Fibroblast of upper back skin (primary cell): ENCODE data around the gene DNAJC3.
"Not testable (repeated sequence)": the region's sequence is repeated elsewhere in the genome, so short reads cannot be mapped to it uniquely, and the experiment has no call there.

Source experiments
- DNase-seq: peaks from one replicate; pipeline ENCODE4 v3.0.0-alpha.2; 2013

Gene DNAJC3, protein sequence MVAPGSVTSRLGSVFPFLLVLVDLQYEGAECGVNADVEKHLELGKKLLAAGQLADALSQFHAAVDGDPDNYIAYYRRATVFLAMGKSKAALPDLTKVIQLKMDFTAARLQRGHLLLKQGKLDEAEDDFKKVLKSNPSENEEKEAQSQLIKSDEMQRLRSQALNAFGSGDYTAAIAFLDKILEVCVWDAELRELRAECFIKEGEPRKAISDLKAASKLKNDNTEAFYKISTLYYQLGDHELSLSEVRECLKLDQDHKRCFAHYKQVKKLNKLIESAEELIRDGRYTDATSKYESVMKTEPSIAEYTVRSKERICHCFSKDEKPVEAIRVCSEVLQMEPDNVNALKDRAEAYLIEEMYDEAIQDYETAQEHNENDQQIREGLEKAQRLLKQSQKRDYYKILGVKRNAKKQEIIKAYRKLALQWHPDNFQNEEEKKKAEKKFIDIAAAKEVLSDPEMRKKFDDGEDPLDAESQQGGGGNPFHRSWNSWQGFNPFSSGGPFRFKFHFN

DNA sequence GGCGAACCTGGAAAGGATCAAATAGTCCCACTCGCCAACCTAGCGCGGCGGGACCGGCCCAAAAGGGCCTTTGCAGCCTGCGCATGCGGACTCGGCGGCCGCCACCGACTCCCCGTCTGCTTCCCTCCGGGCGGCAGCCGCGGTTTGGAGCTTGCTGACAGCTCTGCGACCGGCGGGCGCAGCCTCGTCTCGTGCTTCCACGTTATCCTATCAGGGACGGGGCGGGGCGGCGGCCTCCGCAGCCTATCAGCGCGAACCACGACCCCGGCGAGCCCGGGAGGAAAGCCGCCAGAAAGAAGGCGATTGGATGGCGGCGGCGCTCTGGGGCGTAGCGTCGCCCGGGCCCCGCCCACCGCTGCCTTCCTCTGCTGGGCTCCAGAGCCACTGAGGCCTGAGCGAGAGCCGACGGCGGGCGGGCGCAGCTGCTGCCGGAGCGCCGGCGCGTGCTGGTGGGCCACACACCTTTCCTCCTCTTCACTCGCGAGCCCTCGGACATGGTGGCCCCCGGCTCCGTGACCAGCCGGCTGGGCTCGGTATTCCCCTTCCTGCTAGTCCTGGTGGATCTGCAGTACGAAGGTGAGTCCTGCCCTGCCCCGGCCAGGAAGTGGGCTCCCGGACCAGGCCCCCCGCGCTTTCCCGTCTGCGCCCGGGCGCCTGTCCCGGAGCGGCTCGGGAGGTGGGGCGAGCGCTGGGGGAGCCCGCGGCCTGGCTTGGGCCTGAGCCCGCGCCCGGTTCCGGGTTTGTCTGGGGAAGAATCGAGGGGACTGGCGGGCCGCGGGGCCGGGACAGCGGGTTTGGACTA is at the start of gene DNAJC3:
Gene DNAJC3, plus strand, starts transcription at position 378 of the 802 bp plus-strand sequence. Its CDS starts 117 bp downstream, at position 495.
- peak; percentile 97 for DNase-seq

DNA sequence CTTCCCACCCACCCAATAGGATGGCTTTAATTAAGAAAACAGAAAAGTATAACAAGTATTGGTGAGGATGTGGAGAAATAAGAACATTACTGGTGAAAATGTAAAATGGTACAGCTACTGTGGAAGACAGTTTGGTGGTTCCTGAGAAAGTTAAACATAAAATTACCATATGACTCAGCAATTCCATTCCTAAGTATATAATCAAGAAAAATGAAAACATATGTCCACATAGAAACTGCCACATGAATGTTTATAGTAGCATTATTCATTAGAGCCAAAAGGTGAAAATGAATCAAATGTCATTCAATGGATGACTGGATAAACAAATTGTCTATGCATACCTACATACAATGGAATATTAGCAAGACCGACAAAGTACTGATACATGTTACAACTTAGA is 49.3 kb upstream of the DNAJC3 start:
- DNase-seq: peak; percentile 67

DNA sequence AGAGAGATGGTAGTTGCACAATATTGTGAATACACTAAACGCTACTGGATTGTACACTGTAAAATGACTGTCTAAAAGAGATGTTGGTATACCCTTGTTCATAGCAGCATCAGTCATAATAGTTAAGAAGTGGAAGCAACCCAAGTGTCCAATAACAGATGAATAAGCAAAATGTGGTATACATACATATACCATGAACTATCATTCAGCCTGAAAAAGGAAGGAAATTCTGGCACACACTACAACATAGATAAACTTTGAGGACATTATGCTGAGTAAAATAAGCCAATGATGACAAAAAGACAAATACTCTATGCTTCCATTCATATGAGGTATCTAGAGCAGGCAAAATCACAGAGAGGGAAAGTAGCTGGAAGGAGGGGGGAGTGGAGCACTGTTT is 48.5 kb upstream of the DNAJC3 start:
- no peak for DNase-seq

DNA sequence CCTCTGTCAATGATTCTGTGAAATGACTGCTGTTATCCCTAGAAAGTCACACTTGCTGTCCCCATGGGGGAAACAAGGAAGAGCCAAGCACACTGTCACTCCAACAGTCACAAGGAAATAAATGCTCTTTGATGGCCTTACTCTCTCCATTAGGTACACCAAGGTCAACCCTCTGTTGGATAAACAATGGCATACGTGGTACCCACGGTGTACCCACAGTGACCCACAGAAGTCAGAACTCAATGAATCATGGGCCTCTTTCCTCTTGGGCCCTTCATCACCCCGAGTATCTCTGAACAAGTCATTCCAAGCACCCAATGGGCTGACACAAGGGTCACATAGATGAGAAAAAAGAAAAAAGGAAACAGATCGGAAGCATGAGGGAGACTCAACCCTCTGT is 47.9 kb upstream of the DNAJC3 start:
- DNase-seq: no peak

DNA sequence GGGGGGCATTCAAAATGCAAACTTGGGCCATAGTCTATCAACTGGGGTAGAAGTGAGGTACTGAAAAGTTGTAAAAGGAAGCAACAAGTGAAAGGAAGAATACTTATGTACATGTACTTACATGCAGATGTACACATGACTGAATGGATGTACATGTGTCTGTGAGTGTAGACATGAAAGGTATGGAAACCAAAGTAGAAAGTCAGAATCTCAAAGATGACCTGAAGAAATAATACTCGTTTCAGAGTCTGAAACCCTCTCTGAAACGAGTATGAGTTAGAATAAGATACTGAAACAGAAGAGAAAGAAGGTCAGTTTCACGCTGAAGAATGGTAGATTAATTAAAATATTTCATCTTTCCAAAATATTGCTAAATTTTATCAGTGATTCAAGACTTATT is 46.3 kb upstream of the DNAJC3 start:
- DNase-seq: no peak

DNA sequence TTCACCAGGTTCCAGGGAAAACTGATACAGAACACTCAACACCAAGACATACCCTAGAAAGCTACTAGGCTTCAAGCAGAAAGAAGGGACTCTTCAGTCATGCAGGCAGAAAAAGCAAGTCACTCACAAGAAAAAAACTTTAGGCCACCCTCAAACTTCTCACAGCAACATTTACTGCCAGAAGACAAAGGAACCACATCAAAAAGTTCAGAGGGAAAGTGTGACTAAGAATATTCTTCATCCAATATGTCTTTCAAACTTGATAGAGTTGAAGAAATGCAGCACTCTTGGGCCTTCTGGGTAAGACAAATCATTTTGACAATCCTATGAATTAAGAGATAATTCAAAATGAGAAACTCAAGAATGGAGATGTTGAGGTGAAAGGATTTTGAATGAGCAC is 40.1 kb upstream of the DNAJC3 start:
- DNase-seq: no peak

DNA sequence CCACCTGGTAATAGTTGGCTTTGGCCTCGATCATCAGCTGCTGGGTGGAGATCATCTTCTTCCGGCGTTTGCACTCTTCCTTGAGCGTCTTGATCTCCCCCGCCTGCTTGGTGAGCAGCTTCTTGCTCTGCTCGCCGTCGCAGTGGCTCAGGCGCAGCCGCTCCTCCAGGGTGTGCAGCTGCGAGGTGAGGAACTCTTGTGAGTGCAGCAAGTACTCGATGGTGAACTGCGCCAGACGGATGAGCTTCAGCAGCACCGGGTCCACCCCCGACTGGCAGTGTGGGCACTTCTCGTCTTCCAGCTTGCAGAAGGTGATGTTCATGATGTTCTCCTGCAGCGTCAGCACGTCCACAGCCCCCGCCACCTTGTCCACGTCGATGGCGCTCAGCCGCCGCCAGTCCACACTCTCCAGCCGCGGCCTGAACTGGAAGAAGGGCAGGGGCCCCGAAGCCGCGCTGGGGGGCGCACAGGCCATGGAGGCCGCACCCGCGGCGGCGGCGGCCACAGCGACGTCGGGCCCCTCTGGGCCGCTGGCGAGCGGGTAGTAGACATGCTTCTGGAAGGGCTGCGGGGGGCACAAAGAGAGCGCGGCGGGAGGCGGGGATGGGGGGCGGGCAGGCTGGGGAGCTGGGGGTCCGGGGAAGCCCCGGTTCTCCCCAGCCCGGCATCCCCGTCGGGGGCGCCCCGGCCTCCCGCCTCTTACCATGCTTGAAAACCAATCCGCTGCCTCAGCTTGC is 35.5 kb upstream of the DNAJC3 start:
- DNase-seq: no peak

DNA sequence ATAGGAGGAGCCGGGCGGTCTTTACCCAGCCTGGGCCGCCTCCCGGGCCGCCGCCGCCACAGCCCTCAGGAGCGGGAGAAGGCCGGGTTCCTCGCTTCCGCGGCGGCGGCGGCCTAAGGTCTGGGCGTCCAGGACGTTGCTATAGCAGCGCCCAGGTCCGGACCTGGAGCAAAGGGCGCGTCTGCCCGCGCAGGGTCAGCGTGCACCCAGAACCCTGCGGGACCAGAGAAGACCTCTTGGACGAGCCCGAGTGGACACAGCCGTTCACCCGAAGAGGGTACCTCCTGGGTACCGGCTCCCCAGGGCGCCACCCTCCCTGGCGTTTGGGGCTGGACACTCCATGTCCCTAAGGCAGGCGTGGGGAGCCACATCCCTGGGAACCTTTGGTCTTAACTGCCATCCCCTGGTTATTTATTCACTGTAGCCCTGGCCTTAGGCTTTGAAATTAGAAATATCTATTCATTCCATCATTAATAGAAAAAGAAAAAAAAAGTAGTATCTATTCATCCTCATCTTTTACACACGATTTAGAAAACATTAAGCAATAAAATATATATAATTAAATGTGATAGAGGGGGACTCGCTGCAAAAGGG is 34.8 kb upstream of the DNAJC3 start:
- peak; percentile 50 for DNase-seq

DNA sequence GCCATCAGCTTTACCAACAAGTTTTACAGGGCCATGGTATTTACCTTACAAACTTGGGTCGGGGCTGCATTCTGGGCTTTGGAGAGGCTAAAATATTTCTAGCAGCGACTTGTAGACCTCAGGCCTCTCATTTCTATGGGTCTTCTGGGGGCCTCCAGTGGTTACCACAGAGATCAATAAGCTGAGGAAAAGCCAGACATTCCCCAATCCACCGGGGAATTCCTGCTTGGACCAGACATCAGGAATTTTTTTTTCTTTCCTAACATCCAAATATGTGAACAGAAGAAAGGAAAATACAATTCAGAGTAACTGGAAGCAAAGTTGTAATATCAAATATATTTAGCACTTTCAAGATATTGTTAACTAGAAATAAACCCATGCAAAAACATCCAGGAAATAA is 33.9 kb upstream of the DNAJC3 start:
- DNase-seq: peak; percentile 55

DNA sequence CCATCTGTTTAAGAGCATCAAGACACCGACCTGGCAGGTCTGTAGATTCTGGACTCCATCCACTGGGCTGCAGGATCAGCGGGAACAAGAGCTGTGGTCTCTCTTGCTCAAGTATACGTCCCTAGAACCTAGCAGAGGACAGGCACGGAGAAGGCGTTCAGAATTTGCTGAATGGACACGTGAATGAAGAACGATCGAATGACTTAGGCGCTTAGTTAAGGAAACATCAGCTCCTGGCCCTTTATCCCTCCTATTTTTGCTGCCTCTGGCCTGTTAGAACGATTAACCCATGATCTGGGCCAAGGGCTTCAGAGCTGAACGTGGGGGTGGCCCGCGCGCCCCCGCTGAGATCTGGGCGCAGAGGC is 33.4 kb upstream of the DNAJC3 start:
- DNase-seq: no peak

DNA sequence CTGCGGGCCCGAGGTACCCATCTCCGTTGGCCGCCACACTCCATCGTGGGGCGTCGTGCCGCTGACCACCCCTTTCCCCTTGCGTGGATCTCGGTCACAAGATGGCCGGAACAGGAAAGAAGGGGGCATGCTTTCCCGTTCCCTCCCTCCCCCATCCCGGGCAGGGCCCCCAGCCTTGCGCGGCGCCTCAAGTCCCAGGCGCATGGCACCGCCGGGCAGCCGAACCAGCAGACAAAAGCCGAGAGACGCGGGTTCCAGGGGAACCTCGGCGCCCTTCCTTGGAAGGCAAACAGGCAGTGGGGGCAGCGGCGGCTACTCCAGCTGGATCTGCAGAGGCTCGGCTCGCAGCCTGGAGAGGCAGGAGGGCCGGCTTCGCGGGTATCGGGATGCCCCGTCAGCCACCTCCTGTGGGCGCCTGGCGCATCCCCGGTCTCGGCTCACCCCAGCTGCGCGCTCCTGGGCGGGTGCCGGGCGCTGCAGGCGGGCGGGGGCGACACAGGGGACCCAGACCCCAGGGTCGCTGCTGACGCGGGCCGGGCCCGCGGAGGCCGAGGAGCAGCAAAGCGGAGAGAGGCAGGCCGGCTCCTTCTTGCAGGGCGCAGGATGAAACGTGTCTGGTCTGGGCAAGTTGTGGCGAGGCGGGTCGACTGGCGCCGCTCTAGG is 32.9 kb upstream of the DNAJC3 start:
- no peak for DNase-seq

DNA sequence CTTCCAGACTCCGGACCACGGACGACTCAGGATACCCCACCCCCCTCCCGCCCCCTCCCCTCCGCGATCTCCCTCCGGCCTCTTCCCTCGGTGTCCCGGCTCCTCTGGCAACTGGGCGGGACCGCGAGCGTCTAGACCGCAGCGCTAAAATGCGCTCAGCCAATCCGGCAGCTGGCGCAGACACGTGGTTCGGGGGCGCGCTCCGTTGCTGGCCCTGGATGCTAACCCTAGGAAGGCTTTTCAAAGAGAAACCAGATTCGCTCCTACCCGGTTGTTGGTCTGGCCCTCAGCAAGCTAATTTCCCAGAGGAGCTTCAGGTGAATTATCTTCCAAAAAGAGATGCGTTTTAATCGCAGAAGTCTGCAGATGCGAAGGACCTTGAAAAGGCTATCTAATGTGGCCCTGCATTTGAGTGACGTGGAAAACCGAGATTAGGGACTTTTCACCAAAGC is 32.3 kb upstream of the DNAJC3 start, which contains the start of gene DZIP1:
Gene DZIP1, minus strand, starts transcription at position 106 of the 452 bp plus-strand sequence. CDS start 2,677 bp downstream, outside the sequence.
- DNase-seq: peak; percentile 86

DNA sequence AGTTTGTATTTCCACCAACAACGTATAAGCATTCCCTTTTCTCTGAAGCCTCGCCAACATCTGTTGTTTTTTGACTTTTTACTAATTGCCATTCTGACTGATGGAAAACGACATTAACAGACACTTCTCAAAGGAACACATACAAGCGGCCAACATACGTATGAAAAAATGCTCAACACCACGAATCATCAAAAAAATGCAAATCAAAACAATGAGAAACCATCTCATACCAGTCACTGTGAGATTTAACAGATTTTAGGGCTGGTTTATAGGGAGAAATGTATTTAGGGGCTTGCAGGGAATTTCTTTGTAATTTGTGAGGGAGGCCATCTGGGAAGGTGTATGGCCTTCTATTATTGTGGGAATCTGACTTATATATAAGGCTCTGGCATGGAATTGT is 29.6 kb upstream of the DNAJC3 start:
- DNase-seq: no peak

DNA sequence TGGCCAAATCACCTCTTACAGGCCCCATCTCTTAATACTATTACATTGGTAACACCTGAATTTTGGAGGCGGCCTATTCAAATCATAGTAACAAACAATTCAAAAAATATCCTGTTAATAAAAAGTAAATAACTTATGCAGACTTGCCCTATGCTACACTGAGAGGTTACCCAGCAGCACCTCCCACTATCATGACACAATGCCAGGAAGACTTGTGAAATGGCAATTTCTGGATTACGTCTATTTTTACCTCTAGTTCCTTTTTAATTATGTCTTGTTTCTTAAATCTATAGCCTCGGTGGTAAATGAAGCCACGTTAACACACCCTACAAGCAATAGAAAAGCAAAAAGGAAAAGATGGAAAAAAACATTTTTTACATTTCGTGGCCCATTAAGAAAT is 26.2 kb upstream of the DNAJC3 start:
- DNase-seq: no peak

DNA sequence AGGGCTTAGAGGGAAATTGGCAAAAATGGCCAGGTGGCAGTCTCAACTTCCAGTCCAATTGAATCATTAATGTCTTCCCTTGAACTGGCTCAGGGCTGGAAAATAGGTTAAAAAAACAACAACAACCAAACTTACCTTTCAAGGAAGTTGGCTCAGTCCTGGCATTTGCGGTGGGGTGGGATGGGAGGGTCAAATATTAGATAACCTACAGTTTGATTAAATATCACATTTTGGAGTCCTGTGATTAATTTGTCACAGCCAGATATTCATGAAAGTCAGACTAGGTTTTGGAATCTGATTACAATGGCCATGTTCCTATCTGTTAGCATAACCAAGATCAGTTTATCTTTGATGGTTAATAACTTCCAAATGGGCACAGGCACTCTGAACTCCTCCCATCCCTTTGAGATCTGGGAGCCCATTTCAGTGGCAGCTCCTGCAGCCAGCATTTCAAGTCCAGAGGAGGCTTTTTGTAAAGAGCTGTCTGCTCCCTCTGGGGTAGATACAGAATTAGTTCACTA is 24.6 kb upstream of the DNAJC3 start:
- DNase-seq: no peak

DNA sequence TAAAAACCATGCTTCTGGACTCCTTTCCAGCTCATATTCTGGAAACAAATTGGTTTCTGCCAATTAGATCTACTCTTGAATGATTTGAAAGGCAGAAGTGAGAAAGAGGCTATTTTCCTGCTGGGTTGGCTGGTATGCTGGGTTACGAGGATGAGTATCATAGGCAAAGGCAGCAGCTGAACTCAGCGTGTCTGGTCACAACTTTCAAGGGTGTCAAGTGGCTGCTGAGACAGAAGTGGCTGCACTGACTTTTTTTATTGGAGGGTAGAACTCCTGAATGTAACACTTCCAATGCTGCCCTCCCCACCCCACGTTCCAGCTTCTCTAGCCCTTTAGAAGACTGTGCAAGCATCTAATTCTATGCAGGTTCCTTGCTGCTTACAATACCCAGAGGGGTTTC is 24.1 kb upstream of the DNAJC3 start:
- DNase-seq: no peak

DNA sequence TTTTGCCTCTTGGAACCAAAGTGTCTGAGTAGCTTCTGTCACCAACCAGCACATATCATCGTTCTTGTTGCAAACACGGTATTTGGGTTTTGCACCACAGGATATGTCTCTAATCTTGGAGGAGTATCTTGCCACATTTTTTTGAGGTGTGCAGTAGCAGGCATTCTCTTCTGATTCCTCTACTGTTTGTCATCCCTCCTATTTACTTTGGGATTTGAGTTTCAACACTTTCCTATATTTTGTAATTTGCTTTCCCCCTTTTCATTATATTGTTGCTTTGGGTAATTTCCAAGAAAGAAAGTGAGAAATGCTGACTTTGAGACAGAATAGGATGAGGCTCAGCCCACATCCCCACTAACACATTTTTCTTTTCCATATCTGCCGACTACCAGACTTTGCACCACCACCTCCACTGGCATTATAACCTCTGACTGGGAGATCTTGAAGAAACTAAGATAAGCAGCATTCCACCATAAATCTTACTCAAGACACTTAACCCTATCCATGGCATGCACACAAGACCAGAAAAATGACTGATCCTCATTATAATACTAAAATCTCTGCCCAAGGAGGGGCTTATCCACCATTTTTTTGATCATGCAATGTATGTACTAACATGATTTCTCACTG is 20.4 kb upstream of the DNAJC3 start:
- no peak for DNase-seq

DNA sequence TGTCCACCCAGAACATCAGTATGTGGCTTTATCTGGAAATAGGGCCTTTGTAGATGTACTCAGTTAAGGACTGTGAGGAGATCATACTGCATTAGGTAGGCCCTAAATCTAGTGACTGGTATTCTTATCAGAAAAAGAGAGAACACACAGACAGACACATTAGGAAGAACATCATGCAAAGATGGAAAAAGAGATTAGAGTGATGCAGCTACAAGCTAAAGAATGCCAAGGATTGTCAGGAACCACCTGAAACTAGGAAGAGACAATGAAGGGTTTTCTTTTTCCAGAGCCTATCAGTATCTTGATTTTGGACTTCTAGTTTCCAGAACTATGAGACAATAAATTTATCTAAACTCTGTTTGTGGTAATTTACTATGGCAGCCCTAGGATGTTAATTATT is 17.4 kb upstream of the DNAJC3 start:
- DNase-seq: no peak

DNA sequence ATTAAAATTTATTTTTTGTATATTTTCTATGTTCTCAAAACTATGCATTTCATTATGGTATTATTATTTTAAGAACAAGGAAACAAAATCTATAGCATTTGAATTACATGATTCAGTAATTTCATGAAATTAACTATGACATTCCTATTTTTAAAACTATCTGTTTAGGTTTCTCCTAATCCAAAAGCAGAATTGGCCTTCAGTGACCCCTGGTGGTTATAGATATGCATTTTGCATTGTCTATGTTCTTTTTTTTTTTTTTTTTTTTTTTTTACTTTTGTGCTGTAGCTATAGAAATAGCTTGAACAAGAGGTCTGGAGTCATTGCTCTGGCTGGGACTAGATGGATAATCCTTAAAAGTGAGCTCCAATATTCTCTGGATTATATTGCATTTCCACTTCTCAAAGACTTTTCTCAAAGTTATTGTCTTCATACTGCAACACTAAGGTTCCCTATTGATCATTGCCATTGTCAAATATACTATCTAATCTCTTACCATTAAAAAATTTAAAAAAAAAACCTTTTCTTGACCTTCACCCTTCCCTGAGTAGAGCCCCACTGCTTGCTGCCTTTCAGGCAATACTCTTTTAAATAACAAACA is 15.9 kb upstream of the DNAJC3 start:
- DNase-seq: peak; percentile 64

DNA sequence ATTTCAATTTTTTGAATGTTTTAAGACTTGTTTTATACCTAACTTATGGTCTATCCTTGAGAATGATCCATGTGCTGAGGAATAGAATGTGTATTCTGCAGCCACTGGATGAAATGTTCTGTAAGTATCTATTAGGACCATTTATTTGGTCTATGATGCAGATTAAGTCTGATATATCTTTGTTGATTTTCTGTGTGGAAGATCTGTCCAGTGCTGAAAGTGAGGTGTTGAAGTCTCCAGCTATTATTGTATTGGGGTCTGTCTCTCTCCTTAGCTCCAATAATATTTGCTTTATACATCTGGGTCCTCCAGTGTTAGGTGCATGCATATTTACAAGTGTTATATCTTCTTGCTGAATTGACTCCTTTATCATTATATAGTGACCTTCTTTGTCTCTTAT is 9.7 kb upstream of the DNAJC3 start:
- DNase-seq: not testable (repeated sequence)

DNA sequence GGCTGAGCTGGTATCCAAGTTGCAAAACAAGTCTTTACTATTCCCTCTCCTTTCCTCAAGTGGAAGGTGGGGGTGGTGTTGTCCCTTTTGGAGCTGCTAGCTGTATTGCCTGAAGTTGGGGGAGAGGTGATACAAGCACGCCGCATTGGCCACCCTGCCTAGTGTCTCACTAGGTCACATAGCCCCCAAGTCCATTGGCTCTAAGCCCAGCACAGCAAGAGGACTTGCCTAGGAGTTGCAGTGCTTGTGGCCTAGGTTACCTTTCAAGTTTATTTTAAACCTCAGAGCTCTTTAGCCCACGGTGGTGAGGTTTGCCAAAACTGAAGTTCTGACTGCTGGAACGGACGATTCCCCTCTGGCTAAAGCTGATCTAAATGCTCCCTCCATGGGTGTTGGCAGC is 5.3 kb upstream of the DNAJC3 start:
- DNase-seq: no peak
